DMS53 treated with DMSO at 0.1 percent for 48 hours (cell line): ENCODE measurements around the gene DLGAP4.

Experiments used
- DNase-seq: peaks from one replicate; lab custom pipeline; 2025; ENCODE audit not compliant: unreplicated experiment; lab: John Stamatoyannopoulos, UW

DLGAP4 gene

DNA sequence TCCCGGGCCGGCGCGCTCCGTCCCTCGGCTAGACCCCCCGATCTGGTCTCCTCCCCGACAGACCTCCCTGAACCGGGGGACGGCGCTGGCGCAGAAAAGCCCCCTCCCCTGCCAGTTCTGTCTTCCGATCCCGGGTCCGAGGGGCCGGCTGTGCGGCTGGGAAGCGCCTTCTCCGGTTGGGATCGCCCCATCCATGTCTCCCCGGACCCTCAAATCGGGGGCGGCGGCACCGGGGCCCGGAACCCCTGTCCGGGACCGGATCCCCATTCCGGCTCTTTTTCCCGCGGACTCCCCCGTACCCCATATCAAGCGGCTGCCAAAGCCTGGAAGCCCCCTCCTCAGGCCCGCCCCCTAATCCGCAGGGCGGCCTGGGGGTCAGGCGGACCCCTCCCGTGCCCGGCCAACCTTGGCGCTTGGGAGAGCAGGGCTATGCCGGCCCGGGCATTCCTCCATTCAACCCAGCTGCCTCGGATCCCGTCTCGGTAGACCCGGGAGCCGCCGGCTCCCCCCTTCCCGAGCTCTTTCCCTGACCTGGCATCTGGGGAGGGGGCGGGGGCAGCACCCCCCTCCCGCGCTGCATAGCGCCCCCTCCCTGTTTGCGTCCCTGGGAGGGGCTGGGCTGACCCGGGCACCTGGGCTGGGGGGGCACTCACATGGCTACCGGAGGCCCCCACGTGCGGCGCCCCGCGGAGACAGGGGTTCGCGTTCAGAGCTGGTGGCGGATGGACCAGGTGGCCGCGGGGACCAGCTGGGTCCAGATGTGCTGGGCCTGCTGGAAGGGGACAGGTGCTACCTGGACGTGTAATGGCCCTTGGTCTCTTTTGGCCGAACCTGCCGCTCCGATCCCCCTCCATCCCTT is 643 bp downstream of the DLGAP4 start:
- DNase-seq: no peak

DNA sequence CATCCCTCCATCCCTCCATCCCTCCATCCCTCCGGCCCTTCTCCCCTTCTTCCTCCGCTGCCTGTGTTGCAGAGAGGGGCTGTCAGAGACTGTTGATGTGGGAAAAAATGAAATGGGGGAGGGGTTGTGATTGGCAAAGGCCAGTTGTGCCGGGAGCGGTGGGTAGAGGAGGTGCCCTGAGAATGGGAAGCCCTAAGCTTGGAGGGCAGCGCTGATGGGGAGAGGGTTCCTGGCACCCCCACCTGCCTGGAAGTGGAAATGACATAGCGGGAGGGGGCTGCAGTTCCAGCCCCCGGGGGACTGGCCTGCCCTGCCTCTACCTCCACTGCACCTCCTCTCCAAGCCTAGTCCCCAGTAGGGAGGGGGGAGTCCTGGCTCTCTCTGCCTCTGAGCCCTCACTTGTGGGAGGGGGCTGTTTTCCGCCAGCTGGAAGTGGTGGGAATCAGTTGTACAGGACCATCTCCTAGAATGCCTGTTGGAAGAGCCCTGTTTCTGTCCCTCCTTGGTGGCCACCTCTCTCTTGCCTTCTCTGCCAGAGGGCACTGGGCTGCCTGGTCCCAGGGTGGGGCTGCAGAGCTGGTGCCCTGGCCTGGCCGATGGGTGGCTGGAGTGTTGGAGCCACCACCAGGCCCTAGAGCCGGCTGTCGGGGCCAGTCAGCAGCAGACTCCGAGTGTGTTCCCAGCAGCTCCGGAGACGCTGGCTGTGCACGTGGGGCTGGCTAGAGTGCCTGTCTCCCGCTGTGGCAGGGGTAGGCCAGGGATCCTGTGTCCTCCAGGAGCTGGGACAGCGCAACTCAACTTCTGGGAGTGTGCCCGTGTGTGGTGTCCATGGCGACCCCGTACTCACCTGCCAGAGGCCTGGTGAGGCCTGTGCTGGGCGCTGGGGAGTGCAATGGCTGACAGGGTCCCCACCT is 1.5 kb downstream of the DLGAP4 start:
- no peak for DNase-seq

DNA sequence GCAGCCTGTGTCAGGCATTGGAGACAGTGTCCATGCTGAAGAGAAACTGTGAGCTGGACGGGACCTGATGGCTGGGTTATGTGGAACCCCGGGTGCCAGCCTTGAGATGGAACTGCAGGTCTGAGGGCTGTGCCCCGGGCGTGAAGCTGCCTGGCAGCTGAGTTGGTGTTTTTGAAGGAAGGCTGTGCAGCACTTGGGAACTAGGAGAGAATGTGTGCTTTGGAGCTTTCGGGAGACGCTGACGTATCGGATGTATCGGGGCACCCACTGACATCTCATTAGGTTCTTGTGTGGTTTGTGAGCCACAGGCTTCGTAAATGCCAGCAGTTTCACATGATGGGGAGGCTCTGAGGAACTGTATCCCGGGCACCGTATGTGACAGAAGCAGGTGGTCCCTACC is 2.2 kb downstream of the DLGAP4 start:
- DNase-seq: no peak

DNA sequence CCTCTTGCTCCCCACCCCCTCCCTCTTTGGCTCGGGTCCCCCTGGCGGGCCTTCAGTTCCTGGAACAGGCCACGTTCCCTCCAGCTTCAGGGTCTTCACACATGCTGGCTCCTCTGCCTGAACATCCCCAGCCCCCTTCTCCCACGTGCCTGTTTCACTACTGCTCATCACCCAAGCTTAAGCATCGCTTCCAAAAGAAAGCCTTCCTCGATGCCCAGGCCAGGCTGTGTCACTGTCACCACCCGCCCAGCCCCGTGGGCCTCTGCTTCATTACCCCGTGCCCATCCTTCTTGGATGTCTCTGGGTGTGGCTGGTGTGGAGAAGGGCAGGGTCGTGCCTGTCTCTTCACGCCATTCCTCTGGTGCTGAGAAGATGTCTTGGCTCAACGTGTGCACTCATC is 2.8 kb downstream of the DLGAP4 start:
- no peak for DNase-seq

DNA sequence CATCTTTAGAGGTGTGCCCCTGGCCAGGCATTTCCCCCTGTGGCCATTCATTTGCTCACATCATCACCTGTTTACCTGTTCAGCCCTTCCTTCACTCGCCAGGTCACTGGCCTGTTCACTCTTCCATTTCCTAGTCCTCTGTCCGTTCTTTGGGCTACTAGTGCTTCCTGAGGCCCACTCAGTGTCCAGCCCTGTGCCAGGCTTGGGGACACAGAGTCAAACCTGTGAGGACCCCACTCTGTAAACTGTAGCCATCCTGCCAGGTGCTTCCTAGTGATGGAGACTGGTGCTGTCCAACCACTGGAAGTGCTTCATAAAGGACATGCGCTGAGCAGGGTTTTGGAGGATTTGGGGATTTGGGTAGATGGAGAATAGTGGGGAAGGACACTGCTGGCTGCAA is 3.5 kb downstream of the DLGAP4 start:
- DNase-seq: no peak

DNA sequence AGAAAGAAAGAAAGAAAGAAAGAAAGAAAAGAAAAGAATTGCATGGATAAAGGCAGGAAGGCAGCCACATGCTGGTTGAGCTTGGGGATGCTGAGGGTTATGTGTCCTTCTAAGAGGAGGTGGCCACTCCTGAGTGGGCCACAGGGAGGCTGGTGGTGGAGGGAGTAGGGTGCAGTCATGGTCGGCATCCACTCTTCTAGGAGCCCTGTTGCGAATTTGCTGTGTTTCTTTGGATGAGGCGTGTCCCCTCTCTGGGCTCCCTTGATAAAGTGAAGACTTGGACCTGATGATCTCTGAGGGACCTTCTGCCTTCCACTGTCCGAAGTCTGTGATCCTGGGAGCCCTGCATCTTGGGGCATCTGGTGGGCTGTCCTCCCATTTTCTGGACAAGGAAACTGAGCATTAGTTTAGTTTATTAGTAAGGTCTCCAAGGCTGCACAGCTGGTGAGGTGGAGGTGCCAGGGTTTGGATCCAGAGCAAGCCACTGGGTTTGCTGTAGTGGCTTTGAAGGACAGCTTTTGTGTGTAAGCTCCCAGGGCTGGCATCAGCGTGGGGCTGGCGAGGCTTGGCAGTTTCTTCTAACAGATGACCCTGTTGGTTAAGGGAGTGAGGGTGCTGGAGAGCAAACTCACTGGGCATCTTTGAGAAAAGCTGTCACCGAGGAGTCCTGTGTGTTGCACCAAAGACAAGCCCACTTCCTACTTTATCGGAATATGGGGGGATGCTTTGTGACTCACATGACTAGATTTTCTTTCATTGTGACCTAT is 4.3 kb downstream of the DLGAP4 start:
- no peak for DNase-seq

DNA sequence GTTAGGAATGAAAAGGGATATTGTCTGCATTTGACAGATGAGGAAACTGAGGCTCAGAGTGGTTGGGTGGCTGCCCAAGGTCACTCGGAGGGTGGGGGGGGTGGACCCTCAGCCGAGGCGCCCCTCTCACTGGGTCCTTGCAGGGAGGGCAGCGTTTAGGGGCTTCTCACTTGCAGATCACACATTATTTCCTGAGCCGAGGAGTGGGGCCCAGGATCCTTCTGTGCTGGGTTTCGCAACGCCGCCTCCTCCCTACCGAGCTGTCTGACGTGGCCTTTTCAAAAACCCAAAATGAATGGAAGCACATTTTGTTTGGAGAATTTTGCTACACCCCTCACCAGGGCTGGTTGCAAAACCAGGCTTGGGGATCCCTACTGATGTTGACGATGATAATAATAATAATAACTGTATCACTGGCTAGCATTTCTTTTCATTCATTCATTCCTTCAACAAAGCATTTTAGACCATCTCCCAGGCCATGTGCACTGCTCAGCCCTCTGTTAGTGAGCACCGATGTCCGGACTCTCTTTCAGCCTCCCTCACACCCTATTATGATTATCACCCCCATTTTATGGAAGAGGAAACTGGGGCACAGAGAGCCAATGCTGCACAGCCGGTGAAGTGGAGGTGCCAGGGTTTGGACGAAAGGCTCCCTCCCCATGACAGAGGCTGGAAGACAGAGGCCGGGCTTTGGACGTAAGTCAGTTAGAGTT is 5.2 kb downstream of the DLGAP4 start:
- DNase-seq: no peak

DNA sequence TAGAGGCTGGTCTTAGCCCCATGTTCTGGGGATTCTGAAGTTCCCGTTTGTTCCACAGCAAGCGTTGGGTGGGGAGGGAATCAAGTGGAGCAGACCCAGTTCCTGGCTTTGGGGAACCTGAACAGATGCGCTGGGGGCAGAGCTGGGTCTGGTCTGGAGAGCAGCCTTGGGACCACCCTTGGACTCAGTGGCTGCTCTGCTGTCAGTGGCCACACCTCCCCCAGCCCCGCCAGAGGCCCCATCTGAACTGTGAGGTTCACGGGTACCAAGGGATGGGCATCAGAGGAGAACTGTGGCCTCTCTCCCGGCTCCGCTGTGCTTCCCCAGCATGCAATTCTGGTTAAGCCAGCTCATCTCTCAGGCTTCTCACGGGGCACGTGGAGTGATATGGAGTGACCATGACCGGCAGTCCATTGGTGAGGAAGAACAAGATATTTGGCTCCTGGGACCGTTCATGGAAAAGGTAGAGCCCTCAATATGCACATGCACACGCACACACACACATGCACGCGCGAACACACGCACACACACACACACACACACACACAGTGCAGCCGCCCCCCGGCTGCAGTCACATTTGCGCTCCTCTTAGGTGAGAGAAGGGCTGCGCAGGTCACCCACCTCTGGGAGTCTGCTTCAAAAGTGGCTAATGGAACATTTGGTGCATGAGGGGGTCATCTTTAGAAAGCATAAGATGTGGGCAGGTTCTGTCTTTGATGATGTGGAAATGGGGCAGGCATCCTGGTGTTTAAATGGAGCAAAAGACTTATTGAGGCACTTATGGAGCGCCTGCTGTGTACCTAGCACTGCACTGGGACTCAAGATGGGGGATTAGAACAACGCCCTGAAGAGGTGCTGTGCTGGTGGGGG is 6.0 kb downstream of the DLGAP4 start:
- no peak for DNase-seq

DNA sequence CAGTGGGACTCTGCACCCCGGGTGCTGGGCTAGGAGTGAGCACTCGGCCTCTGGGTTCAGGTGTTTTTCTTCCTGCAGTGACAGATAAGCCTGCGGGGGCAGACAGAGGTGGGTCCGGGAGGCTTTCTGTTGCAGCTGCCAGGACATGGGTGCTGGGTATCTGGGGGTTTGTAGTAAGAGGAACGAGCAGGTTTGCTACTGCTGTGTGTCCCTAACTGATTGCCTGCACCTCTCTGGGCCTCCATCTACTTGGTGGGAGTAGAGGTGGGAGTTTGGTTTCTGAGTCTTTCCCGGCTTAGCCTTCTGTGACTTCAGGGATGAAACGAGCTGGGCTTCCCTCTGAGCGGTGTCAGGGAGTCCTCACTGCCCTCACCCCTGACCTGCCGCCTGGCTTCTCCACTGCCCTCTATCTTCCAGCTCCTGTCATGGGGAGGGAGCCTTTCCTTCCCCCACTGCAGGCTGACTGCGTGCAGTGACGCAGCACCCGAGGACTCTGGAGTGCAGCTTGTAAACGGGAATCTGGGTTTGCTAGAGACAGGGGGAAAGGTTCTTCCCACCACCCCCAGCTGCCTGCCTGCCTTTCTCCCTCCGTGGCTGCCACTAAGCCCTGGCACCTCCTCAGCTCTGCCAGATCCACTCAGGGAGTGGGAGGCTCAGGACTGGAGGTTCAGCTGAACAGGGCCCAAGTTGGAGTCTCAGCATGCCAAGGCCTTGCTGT is 6.7 kb downstream of the DLGAP4 start:
- no peak for DNase-seq

DNA sequence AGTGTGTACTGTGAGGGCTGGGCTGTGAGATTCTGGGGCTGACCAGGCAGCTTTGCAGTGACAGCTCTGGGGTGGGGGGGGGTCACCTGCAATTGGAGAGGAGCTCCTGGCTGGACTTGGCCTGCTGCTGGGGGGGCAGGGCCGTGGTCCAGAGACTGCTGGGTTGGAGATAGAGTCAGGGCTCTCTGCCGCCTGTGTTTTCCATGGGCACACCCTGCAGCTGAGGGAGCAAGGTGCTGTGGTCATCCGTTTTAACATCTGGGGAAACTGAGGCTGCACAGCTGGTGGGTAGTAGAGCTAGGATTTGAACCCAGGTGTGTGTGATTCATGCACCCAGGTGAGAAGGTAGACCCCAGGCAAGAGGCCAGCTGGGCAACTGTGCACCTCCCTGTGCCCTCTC is 7.3 kb downstream of the DLGAP4 start:
- no peak for DNase-seq

DNA sequence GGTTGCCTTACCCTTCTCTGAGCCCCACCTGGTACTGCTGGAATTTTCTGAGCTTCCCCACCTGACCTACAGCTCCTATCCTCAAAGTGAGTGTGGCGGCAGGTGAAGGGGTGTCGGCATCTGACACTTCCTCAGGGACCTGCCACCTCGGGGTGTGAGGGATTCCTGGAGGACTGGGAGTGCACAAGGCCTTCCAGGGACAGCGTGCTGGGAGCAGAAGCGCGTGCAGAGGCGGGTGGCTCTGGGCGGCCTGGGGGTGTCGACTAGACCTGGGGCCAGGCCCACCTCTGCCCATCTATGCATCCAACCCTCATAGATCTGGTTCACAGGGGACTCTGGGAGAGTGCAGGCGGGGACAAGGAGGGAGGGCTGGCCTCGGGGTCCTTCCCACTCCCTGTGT is 7.8 kb downstream of the DLGAP4 start:
- DNase-seq: no peak

DNA sequence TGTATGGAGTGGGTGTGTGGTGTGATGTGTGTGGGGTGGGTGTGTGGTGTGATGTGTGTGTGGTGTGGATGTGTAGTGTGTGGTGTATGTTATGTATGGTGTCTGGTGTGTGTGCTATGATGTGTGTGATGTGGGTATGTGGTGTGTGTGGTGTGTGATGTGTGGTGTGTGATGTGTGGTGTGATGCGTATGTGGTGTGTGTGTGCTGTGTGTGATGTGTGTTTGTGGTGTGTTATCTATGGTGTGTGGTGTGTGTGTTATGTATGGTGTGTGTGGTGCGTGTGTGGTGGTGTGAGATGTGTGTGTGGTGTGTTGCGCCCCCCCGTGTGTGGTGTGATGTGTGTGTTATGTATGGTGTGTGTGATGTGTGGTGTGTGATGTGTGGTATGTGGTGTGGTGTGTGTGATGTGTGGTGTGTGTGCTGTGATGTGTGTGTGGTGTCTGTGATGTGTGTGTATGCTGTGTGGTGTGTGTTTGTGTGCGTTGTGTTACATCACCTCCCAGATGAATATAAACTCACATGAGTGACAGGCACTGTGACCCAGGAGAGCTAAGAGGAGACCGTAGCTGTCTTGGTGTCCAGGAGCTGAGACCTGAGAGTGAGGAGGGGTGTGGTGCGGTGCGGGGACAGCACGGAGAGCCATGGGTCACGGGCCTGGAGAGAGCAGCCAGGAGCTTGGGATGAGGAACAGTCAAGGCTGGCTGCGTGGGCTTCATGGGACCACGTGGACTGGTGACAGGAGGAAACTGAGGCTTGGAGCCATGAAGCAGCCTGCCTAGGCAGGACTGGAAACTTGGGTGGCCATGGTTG is 8.8 kb downstream of the DLGAP4 start:
- DNase-seq: no peak

DNA sequence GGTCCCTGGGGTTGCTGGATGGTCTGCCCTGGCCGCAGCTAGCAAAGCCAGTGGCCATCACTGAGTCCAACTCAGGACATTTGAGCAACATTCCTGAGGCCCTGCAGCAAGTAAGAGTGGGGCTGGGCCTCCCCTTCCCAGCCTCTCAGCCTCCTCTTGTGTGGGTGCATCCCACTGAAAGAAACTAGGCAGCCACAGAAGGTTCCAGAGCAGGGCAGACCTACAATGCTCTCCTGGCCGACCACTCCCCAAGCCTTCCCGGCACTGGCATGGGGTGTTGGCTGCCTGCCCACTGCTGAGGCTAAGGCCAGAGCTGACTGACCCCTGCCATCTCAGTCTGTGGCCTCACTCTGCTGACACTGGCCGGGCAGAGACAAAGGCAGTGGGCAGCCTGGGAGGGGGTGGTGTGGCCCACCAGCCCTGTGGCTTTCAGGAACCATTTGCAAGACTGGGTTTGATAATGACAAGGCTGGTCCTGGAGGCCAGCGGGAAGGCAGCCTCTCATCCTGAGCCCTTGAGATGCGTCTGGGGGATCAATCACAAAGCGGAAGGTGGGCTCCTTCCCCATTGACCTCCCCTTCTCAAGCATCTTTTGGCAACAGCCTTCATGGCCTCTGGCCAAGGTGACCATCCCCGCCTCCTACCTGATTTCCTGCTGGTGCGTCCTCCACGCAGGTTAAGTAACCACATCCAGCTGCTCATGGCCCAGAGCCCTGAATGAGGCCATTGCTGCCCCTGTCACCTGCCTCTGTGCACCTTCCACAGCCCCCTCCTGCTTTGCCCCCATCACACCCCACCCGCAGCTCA is 9.6 kb downstream of the DLGAP4 start:
- no peak for DNase-seq

DNA sequence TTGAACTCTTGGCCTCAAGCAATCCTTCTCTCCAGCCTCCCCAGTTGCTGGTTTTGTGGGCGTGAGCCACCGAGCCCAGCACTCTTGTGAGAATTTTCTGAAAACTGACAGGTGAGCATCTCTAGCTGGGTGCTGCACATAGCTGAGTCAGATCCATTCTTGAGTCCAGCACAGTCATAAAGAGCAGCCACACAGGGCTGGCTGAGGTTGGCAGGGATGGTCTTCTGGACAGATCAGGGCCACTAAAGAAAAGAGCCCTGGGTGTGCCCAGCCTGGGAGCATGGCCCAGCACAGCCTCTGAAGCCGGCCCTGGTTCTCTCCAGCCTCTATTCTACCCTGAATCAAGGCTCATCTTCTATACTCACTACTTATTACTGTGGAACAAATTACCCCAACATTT is 11.5 kb downstream of the DLGAP4 start:
- no peak for DNase-seq

DNA sequence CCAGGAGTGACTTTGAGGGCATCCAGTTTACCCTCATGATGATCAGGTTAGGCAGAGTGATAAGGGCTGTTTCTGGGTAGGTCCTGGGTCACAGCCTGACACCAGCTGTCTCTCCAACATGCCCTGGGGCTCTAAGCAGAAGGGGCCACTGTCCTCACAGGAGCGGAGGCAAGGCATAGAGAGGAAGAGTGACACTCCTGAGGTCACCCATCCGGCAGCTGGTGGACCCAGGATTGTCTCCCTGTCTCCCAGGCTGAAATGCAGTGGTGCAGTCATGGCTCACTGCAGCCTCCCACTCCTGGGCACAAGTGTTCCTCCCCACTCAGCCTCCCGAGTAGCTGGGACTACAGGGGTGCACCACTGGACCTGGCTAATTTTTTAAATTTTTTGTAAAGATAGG is 12.0 kb downstream of the DLGAP4 start:
- no peak for DNase-seq

DNA sequence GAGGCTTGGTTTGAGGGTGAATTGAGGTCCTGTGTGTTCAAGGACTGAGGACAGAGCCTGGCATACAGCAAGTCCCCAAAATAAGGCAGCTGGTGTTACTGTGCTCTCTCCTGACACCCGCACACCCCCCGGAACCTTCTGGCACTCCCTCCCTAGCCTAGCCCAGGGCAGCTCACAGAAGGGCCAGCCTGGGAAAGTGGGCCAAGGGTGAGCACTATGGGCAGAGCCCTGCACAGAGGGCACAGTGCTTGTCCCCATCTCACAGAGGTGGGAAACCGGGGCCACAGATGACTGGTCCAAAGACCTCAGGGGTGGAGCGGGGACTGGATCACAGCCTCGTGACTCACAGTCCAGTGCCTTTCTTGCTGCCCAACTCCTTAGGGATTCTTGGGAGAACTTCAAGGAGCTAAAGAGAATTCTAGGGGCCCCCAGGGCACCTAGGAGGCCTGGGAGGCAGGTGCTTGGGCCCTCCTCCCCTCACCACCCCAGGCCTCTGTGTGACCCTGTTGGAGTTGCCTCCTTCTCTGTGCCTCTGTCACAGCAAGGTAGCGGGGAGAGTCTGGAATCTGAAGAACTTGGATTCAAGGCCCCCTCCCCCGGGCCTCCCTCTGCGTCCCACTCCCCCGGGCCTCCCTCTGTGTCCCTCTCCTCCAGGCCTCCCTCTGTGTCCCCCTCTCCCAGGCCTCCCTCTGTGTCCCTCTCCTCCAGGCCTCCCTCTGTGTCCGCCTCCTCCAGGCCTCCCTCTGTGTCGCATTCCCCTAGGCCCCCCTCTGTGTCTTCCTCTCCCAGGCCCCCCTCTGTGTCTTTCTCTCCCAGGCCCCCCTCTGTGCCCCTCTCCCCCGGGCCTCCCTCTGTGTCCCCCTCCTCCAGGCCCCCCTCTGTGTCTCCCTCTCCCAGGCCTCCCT is 13.5 kb downstream of the DLGAP4 start:
- no peak for DNase-seq
